Measurements from ENCODE around the gene GPSM1.
A peak's percentile ranks its signal among the peaks of the same experiment; 100 is the strongest.

The GPSM1 gene

DNA sequence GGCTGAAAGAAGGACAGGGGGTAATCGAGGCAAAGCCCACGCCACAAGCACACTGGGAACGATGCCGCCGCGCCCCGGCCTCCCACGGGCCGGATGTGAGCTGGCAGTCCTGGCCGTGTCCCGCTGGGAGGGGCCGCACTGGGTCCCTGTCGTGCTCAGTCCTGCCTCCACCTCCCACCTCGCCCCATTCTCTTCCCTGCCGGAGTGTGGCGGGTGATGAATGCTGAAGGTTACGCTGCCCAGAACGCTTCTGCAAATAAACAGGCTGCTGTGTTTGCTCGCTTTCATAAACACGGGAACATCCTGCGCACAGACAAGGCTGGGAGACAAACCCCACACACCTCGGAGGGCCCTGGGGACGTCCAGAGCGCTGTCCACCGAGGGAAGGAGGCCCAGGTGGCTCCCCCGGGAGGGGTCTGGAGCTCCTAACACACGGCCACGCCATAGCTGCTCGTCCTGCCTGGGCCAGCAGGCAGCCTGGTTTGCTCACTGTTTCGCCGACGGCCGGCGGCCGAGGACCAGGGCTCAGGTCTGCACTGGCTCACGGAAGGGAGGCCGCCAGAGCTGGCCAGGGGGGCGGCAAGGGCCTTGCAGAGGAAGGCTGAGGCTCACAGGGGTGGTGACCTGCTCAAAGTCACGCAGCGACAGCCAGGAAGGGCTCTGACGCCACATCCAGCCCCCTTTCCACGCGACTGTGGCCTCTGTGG, 33.9 kb downstream of the GPSM1 start:
- H3K4me3 ChIP-seq (ENCODE audit: insufficient read depth, low read depth, low read length, poor library complexity, severe bottlenecking): no peak overlapping the region

DNA sequence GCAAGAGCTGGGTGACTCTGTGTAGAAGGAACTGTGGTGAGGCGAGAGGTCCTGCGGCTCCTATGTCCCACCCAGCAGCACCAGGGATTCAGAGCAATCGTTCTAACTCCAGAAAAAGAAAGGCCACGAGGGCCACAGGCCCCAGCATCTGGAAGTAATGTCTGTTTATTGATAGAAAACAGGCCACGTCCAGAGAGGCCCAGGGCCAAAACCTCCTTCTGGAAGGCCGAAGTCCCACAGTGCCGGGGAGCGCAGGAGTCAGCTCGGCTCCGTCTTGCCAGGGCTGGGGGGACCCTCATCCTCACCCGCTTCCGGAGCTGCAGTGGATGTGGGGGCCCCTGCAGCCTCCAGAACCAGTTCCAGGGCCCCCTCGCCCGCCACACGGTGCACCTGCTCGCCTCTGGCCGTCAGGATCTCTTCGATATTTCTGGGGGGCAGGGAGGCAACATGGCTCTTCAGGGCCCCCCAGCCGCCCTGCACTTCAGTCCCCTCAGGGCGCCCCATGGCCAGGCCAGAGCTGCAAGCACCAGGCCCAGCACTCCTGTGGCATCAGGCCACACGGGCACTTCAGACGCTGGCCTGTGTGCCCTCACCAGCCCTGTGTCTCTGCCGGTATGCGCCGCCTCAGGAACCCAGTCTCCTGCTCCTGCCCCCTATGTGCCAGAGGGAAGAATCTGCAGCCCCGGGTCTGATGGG, 34.6 kb downstream of the GPSM1 start:
- Histone ChIP-seq H3K9me3 (ENCODE audit: control insufficient read depth, low read length) (no peaks in the 10 kb centered on the region), H3K36me3 (ENCODE audit: control insufficient read depth, insufficient read depth, low read length) (peaks cover 9% of the 10 kb centered on the region), H3K27ac (ENCODE audit: insufficient read depth, low read length, poor library complexity, severe bottlenecking) (no peak overlapping the region), H3K4me3 (ENCODE audit: insufficient read depth, low read depth, low read length, poor library complexity, severe bottlenecking) (no peak overlapping the region), H3K27me3 (replicated peaks; ENCODE audit: control insufficient read depth, insufficient read depth, low read length, poor library complexity, severe bottlenecking) (no peaks in the 10 kb centered on the region), H3K4me1 (ENCODE audit: control insufficient read depth, insufficient read depth, low read length, poor library complexity, severe bottlenecking) (peaks cover 7% of the 10 kb centered on the region)
- DNase-seq: no peak

More for the DNA sequence above, 33.9 kb downstream of the GPSM1 start:
- DNase-seq: no peak
- Histone ChIP-seq H3K36me3 (ENCODE audit: control insufficient read depth, insufficient read depth, low read length) (peaks cover 9% of the 10 kb centered on the region), H3K9me3 (ENCODE audit: control insufficient read depth, low read length) (no peaks in the 10 kb centered on the region), H3K4me1 (ENCODE audit: control insufficient read depth, insufficient read depth, low read length, poor library complexity, severe bottlenecking) (peaks cover 7% of the 10 kb centered on the region), H3K27ac (ENCODE audit: insufficient read depth, low read length, poor library complexity, severe bottlenecking) (no peak overlapping the region), H3K27me3 (replicated peaks; ENCODE audit: control insufficient read depth, insufficient read depth, low read length, poor library complexity, severe bottlenecking) (no peaks in the 10 kb centered on the region)

DNA sequence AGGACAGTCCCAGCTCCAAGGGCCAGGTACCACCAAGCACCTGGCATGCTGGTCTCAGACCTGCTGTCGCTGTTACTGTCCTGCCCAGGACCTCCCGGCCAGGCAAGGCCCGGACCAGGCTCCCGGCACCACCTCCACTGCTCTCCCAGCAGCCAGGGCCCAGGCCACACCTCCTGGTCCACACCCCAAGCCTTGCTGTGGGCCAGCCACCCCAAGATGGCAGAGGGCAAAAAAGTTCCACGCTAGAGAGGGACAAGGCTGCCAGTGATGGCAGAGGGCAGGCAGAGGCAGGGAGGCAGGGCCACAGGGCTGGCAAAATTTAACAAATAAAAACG, 35.1 kb downstream of the GPSM1 start:
- Histone ChIP-seq H3K36me3 (ENCODE audit: control insufficient read depth, insufficient read depth, low read length) (peaks cover 9% of the 10 kb centered on the region), H3K4me3 (ENCODE audit: insufficient read depth, low read depth, low read length, poor library complexity, severe bottlenecking) (no peak overlapping the region), H3K4me1 (ENCODE audit: control insufficient read depth, insufficient read depth, low read length, poor library complexity, severe bottlenecking) (peaks cover 7% of the 10 kb centered on the region), H3K27ac (ENCODE audit: insufficient read depth, low read length, poor library complexity, severe bottlenecking) (no peak overlapping the region), H3K27me3 (replicated peaks; ENCODE audit: control insufficient read depth, insufficient read depth, low read length, poor library complexity, severe bottlenecking) (no peaks in the 10 kb centered on the region), H3K9me3 (ENCODE audit: control insufficient read depth, low read length) (no peaks in the 10 kb centered on the region)
- no peak for DNase-seq

DNA sequence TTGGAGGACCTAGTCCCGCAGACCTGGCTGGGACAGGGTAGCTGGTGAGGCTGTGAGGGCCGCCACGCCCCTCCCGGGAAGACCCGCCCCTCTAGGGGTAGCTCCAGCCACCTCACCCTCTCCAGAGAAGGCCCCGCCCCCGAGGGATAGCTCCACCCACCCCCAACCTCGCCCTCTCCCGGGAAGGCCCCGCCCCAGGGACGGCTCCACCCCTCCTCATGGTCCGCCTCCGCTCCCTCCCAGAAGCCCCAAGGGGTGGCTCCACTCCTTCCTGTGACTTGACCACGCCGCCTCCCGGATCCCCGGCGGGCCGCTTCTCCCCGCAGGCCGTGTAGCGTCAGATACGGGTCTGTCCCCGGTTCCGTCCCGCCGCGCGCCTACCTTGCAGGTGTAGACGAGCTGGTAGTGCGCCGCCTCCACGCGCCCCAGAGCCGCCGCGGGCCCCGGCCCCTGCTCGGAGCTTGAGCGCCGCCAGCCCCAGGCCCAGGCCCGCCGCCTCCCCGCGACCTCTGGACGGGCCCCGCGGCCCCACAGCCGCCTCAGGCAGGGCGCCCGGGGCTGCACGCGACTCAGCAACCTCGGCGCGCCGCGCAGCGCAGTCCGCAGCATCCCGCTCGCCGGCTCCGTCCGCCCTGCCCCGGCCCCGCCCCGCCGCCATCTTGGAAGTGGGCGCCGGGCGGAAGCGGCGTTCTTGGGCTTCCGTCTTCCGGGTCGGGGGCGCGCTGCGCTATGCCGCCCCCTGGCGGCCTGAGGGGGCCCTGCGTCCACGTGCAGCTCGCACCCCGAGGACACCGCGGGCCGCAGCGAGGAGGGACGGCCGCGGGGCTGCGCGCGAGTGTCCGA, 36.0 kb downstream of the GPSM1 start, which contains the start of gene DNLZ:
Gene DNLZ (minus strand): TSS at position 639 of the 843 bp plus-strand sequence. CDS start 30 bp downstream, at position 609.
- Histone ChIP-seq H3K27me3 (replicated peaks; ENCODE audit: control insufficient read depth, insufficient read depth, low read length, poor library complexity, severe bottlenecking) (no peaks in the 10 kb centered on the region), H3K4me3 (ENCODE audit: insufficient read depth, low read depth, low read length, poor library complexity, severe bottlenecking) (peak within 1 kb of the TSS; percentile 81), H3K9me3 (ENCODE audit: control insufficient read depth, low read length) (no peaks in the 10 kb centered on the region), H3K27ac (ENCODE audit: insufficient read depth, low read length, poor library complexity, severe bottlenecking) (peak within 1 kb of the TSS; percentile 74), H3K4me1 (ENCODE audit: control insufficient read depth, insufficient read depth, low read length, poor library complexity, severe bottlenecking) (peaks cover 7% of the 10 kb centered on the region), H3K36me3 (ENCODE audit: control insufficient read depth, insufficient read depth, low read length) (peaks cover 9% of the 10 kb centered on the region)
- DNase-seq: peak; percentile 81 to 92 (median 89)

DNA sequence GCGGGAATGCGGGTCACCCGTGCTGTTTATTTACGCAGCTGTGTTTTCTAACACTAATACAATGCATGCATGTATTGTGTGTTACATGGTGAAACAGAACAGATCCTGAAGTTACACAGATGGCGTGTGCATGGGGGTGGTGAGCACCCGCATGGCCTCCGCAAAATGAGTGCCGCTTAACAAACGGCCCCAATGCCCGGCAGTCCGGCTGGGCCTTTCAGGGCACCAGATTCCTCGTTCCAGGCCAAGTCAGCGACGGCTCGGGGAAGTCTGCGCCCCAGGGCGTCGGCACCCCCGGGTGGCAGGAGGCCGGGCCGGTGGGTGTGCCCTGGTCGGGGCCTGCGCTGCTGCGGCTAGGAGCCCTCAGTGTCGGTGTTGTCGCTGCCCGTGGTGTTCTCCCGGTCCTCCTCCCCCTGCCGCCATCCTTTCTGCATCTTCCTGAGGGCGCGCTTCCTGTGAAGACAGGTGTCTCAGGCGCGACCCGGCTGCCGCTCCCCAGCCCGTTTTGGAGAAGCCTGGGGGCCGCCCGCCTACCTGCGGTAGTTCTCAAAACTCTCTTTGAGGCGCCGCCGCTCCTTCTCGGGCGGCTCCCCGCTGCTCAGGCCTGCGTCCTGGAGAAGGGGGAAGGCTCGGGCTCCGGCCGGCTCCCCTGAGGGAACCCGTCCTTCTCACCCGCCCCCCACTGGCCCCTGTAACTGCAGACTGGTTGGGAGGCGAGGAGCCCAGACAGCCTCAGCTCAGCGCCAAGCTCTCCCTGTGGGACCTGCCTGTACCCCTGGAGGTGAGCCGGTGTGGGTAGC, 36.8 kb downstream of the GPSM1 start:
- Histone ChIP-seq H3K27me3 (replicated peaks; ENCODE audit: control insufficient read depth, insufficient read depth, low read length, poor library complexity, severe bottlenecking) (no peaks in the 10 kb centered on the region), H3K36me3 (ENCODE audit: control insufficient read depth, insufficient read depth, low read length) (peaks cover 9% of the 10 kb centered on the region), H3K4me3 (ENCODE audit: insufficient read depth, low read depth, low read length, poor library complexity, severe bottlenecking) (no peak overlapping the region), H3K4me1 (ENCODE audit: control insufficient read depth, insufficient read depth, low read length, poor library complexity, severe bottlenecking) (peaks cover 7% of the 10 kb centered on the region), H3K9me3 (ENCODE audit: control insufficient read depth, low read length) (no peaks in the 10 kb centered on the region), H3K27ac (ENCODE audit: insufficient read depth, low read length, poor library complexity, severe bottlenecking) (no peak overlapping the region)
- peak in 1 of 3 donors; percentile 1 for DNase-seq

DNA sequence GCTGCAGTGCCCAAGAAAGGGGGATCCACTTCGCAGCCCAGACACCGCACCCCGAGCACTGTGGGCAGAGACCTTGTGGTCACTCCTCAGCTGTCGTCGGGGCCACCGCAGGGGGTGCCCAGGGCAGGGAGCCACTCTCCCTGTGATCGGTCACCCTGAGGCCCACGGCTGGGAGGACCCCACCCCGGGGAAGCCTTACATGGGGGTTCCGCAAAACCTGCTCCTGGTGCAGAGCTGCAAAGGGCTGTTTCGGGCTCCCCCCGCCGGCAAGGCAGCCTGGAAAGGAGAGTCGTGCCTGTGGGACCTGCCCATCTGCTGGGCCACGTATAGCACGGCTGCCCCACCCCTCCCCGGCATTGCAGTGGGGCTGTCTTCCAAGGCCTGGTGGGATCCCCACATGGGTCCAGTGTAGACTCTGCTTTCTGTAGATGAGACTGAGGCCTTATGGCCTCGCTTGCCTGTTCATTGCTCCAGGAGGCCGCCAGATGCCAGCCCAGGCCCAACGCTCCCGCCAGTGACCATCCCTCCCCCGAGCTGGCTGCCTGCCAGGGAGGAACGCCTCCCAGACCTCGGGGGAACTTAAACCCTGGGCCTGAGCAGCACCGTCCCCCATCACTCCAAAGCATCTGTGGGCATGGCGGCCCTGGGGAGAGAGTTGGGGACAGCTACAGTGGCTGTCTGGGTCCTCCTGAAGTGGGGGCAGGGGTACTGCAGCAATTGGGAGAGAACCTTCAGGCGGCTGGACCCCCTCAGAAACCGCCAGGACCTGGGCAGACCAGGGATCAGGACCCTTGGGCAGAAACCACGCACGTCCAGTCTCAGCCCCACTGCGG, 37.8 kb downstream of the GPSM1 start:
- H3K36me3 ChIP-seq (ENCODE audit: control insufficient read depth, insufficient read depth, low read length): peaks cover 3% of the 10 kb centered on the region
- no peak overlapping the region for H3K4me3 ChIP-seq (ENCODE audit: insufficient read depth, low read depth, low read length, poor library complexity, severe bottlenecking)
- H3K9me3 ChIP-seq (ENCODE audit: control insufficient read depth, low read length): no peaks in the 10 kb centered on the region
- no peaks in the 10 kb centered on the region for H3K27me3 ChIP-seq (replicated peaks; ENCODE audit: control insufficient read depth, insufficient read depth, low read length, poor library complexity, severe bottlenecking)
- no peak overlapping the region for H3K27ac ChIP-seq (ENCODE audit: insufficient read depth, low read length, poor library complexity, severe bottlenecking)
- H3K4me1 ChIP-seq (ENCODE audit: control insufficient read depth, insufficient read depth, low read length, poor library complexity, severe bottlenecking): peaks cover 7% of the 10 kb centered on the region
- DNase-seq: no peak

DNA sequence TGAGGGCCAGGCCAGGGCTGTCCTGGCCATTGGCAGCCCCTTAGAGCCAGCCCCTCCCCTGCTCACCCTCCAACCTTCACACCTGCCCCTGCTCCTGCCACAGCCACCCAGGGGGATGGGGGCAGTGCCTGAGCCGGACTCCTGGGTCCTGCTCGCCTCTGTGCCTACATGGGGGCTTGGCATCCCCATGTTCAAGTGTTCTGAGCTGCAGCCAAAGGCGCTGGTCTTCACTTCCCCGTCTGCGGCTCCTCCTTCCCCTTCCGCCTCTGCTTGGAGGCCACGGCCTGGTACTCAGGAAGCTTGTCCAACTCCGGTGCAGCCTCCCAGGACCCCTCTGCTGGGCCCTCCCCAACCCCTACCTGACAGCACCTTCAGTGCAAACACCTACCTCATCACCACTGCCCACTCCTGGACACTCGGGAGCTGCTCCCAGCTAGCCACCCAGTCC, 38.5 kb downstream of the GPSM1 start:
- no peak for DNase-seq
- no peaks in the 10 kb centered on the region for H3K9me3 ChIP-seq (ENCODE audit: control insufficient read depth, low read length)
- H3K4me3 ChIP-seq (ENCODE audit: insufficient read depth, low read depth, low read length, poor library complexity, severe bottlenecking): no peak overlapping the region
- H3K4me1 ChIP-seq (ENCODE audit: control insufficient read depth, insufficient read depth, low read length, poor library complexity, severe bottlenecking): peaks cover 7% of the 10 kb centered on the region
- H3K27me3 ChIP-seq (replicated peaks; ENCODE audit: control insufficient read depth, insufficient read depth, low read length, poor library complexity, severe bottlenecking): no peaks in the 10 kb centered on the region
- H3K27ac ChIP-seq (ENCODE audit: insufficient read depth, low read length, poor library complexity, severe bottlenecking): no peak overlapping the region
- no peaks in the 10 kb centered on the region for H3K36me3 ChIP-seq (ENCODE audit: control insufficient read depth, insufficient read depth, low read length)

DNA sequence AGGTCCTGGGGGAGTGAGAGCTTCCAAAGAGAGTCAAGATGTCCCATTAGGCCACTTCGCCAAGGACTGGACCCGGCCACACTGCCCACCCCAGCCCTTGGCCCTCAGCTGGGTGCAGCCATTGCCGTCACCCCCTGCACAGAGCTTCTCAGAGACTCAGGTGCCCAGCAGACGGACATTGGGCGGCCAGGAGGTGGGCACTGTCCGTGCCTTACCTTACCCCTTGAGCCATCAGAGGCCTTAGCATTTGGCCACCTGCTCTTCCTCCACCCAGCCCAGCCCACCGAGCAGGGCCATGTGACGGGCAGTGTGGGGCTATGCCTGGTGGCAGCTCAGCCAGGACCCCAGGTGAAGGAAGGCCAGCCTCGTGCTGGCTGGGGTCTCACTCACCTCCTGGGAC, 39.5 kb downstream of the GPSM1 start:
- Histone ChIP-seq H3K4me3 (ENCODE audit: insufficient read depth, low read depth, low read length, poor library complexity, severe bottlenecking) (no peak overlapping the region), H3K4me1 (ENCODE audit: control insufficient read depth, insufficient read depth, low read length, poor library complexity, severe bottlenecking) (peaks cover 7% of the 10 kb centered on the region), H3K9me3 (ENCODE audit: control insufficient read depth, low read length) (no peaks in the 10 kb centered on the region), H3K27me3 (replicated peaks; ENCODE audit: control insufficient read depth, insufficient read depth, low read length, poor library complexity, severe bottlenecking) (no peaks in the 10 kb centered on the region), H3K36me3 (ENCODE audit: control insufficient read depth, insufficient read depth, low read length) (no peaks in the 10 kb centered on the region), H3K27ac (ENCODE audit: insufficient read depth, low read length, poor library complexity, severe bottlenecking) (no peak overlapping the region)
- no peak for DNase-seq
